Neural progenitor cell (in vitro differentiated cells): ENCODE measurements around the gene NFASC. TPM values are rescaled to one million over a fixed set of nuclear protein-coding genes. Genes with fewer than 3 reads are reported as not detected.

ENCODE experiments used
- DNase-seq: peaks from one replicate; pipeline ENCODE4 v3.0.0-alpha.2; 2016; ENCODE audit warnings: low spot score
- H2AFZ ChIP-seq: fragments of 200-600 bp; sonication (generic); replicated peaks from 2 replicates; pipeline ENCODE4 v1.6.1; 2016; ENCODE audit warnings: antibody characterized with exemption
- H3F3A ChIP-seq: fragments of 200-600 bp; sonication (generic); 2 replicates; pipeline ENCODE4 v1.6.1; 2016; ENCODE audit warnings: antibody characterized with exemption, low read depth
- H3K27ac ChIP-seq: fragments of 200-600 bp; sonication (generic); 2 replicates; pipeline ENCODE4 v1.5.1; 2016; ENCODE audit warnings: mild to moderate bottlenecking
- H3K27me3 ChIP-seq: fragments of 200-600 bp; sonication (generic); 2 replicates; pipeline ENCODE4 v1.6.1; 2016; ENCODE audit warnings: mild to moderate bottlenecking, moderate library complexity
- H3K36me3 ChIP-seq: fragments of 200-600 bp; sonication (generic); 2 replicates; pipeline ENCODE4 v1.5.1; 2016
- H3K4me1 ChIP-seq: fragments of 200-600 bp; sonication (generic); 2 replicates; pipeline ENCODE4 v1.6.1; 2016; ENCODE audit warnings: mixed run types
- H3K4me2 ChIP-seq: fragments of 200-600 bp; sonication (generic); 2 replicates; pipeline ENCODE4 v1.6.1; 2016
- H3K4me3 ChIP-seq: fragments of 200-600 bp; sonication (generic); 2 replicates; pipeline ENCODE4 v1.5.1; 2016
- H3K79me2 ChIP-seq: fragments of 200-600 bp; sonication (generic); 2 replicates; pipeline ENCODE4 v1.6.1; 2016; ENCODE audit warnings: low read depth
- H3K9ac ChIP-seq: fragments of 200-600 bp; sonication (generic); 2 replicates; pipeline ENCODE4 v1.6.1; 2016
- H3K9me3 ChIP-seq: fragments of 200-600 bp; sonication (generic); 2 replicates; pipeline ENCODE4 v1.5.1; 2016; ENCODE audit warnings: low read depth
- H4K20me1 ChIP-seq: fragments of 200-600 bp; sonication (generic); 2 replicates; pipeline ENCODE4 v1.6.1; 2016; ENCODE audit warnings: low read depth
- H3K27ac Mint-ChIP-seq: 3 replicates; pipeline ENCODE4 v1.8.0; 2021; ENCODE audit warnings: mixed read lengths
- H3K27me3 Mint-ChIP-seq: 2 replicates; pipeline ENCODE4 v1.8.0; 2022; ENCODE audit warnings: low read depth, mild to moderate bottlenecking, inconsistent platforms, moderate library complexity, mixed read lengths; ENCODE audit not compliant: insufficient read depth
- H3K36me3 Mint-ChIP-seq: 3 replicates; pipeline ENCODE4 v1.8.0; 2021; ENCODE audit warnings: mixed read lengths
- H3K4me1 Mint-ChIP-seq: 3 replicates; pipeline ENCODE4 v1.8.0; 2021; ENCODE audit warnings: mixed read lengths
- H3K4me3 Mint-ChIP-seq: 3 replicates; pipeline ENCODE4 v1.8.0; 2021; ENCODE audit warnings: mild to moderate bottlenecking, moderate library complexity, mixed read lengths
- H3K9me3 Mint-ChIP-seq: 3 replicates; pipeline ENCODE4 v1.8.0; 2020; ENCODE audit warnings: mixed read lengths
- EZH2 ChIP-seq: fragments of 200-600 bp; sonication (generic); IDR thresholded peaks from 2 replicates; pipeline ENCODE4 v1.6.1; 2017; ENCODE audit warnings: antibody characterized with exemption, mild to moderate bottlenecking, moderate library complexity
- EZH2phosphoT487 ChIP-seq: fragments of 200-600 bp; sonication (generic); IDR thresholded peaks from 2 replicates; pipeline ENCODE4 v1.6.1; 2017; ENCODE audit warnings: antibody characterized with exemption
- total RNA-seq: library from RNA; depleted of rRNA; stranded (reverse); fragments of >200 nt; gene quantifications from 2 replicates; pipeline ENCODE4 v1.2.3, GENCODE V29; 2015; ENCODE audit warnings: low replicate concordance
- TF ChIP-seq, protein P1 (sequence below): fragments of 200-600 bp; sonication (generic); IDR thresholded peaks from 2 replicates; pipeline ENCODE4 v1.5.1; 2017; ENCODE audit warnings: antibody characterized with exemption, mild to moderate bottlenecking

NFASC gene
- total RNA-seq, 1 donor from 2014 or later, result 2.5 TPM

DNA sequence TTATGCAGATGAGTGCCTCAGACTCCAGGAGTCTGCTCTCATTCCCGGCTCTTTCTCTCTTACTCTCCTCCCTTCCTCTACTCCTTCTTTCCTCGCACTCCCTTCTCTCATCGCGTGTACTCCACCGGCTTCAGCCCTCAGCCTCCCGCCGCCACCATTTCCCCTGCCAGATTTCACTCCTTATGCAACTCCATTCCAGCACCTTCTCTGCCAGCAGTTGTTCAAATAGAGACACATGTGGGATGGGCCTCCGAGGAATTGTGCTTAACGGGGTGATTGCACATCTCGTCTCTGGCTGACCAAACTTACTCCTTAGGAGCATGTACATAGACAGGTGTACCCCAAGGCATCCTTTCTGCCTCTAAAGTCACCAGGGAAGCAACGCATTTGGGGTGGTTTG lies 174.5 kb downstream of the NFASC start:
- H3K36me3 ChIP-seq, result no peaks in the 10 kb centered on the region
- H3K9me3 Mint-ChIP-seq, result no peaks in the 10 kb centered on the region
- no peak overlapping the region for H2AFZ ChIP-seq
- H3K27me3 ChIP-seq, result peaks cover 33% of the 10 kb centered on the region
- peaks cover 40% of the 10 kb centered on the region for H3K4me1 ChIP-seq
- H4K20me1 ChIP-seq, result peaks cover 10% of the 10 kb centered on the region
- no peak for DNase-seq
- H3K27me3 Mint-ChIP-seq, result peaks cover 37% of the 10 kb centered on the region
- H3K9me3 ChIP-seq, result no peaks in the 10 kb centered on the region
- no peaks in the 10 kb centered on the region for H3K36me3 Mint-ChIP-seq
- TF ChIP-seq EZH2 (no peak), EZH2phosphoT487 (no peak)
- TF ChIP-seq, protein P1, sequence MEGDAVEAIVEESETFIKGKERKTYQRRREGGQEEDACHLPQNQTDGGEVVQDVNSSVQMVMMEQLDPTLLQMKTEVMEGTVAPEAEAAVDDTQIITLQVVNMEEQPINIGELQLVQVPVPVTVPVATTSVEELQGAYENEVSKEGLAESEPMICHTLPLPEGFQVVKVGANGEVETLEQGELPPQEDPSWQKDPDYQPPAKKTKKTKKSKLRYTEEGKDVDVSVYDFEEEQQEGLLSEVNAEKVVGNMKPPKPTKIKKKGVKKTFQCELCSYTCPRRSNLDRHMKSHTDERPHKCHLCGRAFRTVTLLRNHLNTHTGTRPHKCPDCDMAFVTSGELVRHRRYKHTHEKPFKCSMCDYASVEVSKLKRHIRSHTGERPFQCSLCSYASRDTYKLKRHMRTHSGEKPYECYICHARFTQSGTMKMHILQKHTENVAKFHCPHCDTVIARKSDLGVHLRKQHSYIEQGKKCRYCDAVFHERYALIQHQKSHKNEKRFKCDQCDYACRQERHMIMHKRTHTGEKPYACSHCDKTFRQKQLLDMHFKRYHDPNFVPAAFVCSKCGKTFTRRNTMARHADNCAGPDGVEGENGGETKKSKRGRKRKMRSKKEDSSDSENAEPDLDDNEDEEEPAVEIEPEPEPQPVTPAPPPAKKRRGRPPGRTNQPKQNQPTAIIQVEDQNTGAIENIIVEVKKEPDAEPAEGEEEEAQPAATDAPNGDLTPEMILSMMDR, result no peak
- H3K27ac Mint-ChIP-seq, result no peak overlapping the region
- H3F3A ChIP-seq, result peaks cover 8% of the 10 kb centered on the region
- no peak overlapping the region for H3K4me3 Mint-ChIP-seq
- H3K27ac ChIP-seq, result no peak overlapping the region
- peak overlapping the region; percentile 94 for H3K4me2 ChIP-seq
- peaks cover 6% of the 10 kb centered on the region for H3K79me2 ChIP-seq
- no peak overlapping the region for H3K4me3 ChIP-seq
- H3K4me1 Mint-ChIP-seq, result peaks cover 32% of the 10 kb centered on the region
- no peak overlapping the region for H3K9ac ChIP-seq

DNA sequence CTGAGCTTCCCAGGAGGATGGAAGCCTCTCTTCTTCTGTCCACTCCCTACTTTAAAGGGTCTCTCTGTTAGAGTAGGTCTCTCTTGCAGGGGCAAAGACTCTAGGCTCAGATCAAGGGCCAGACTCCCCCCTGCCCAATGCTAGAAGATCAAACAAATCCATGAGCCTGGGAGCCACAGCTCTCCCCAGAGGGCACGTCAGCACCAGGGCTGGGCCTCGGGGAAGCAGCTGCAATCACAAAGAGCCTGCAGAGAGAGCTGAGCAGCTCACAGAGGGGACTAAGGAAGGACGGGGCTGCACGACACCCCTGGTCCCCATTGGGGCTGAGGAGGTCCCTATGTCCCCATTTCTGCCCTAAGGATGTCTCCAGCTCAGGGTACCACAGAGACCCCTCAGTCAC lies 176.2 kb downstream of the NFASC start:
- Histone ChIP-seq H3K9me3 (no peaks in the 10 kb centered on the region), H3K27me3 (peaks cover 20% of the 10 kb centered on the region), H2AFZ (no peak overlapping the region), H3K9ac (no peak overlapping the region), H3K79me2 (peaks cover 6% of the 10 kb centered on the region), H3F3A (peaks cover 8% of the 10 kb centered on the region), H3K4me1 (peaks cover 44% of the 10 kb centered on the region), H3K27ac (no peak overlapping the region), H3K36me3 (no peaks in the 10 kb centered on the region), H4K20me1 (peaks cover 10% of the 10 kb centered on the region), H3K4me3 (no peak overlapping the region), H3K4me2 (peak overlapping the region; percentile 44)
- Mint-ChIP-seq H3K27ac (no peak overlapping the region), H3K4me3 (peak overlapping the region; percentile 41), H3K27me3 (peaks cover 37% of the 10 kb centered on the region), H3K9me3 (no peaks in the 10 kb centered on the region), H3K36me3 (no peaks in the 10 kb centered on the region), H3K4me1 (peaks cover 36% of the 10 kb centered on the region)
- TF ChIP-seq EZH2phosphoT487 (no peak), EZH2 (no peak)
- TF ChIP-seq, protein P1, result no peak
- peak; percentile 39 for DNase-seq

DNA sequence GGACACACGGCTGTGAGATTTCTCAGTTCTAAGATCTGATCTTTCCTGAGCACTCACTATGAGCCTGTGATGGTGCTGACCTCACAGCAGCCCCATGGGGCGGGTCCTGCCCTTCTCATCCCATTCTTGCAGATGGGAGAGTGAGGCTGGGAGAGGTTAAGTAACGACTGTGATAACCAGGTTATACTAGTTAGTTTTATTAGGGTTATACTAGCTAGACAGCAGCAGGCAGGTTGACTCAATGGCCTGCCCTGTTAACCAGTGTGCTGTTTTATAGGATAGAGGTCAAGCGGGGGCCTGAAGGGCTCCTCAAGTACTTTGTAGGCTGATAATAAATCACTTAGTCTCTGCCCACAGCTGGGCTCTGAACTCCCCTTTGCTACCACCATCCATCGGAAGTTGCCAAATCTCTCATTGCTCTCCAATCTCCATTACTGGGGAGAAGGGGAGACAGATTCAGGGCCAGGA lies 177.1 kb downstream of the NFASC start:
- Histone ChIP-seq H3K36me3 (no peaks in the 10 kb centered on the region), H3K4me3 (no peak overlapping the region), H3K27ac (no peak overlapping the region), H3K9me3 (no peaks in the 10 kb centered on the region), H2AFZ (no peak overlapping the region), H3K9ac (no peak overlapping the region), H3K4me1 (peaks cover 46% of the 10 kb centered on the region), H3K79me2 (peaks cover 6% of the 10 kb centered on the region), H3K4me2 (no peak overlapping the region), H3K27me3 (peaks cover 11% of the 10 kb centered on the region), H3F3A (peaks cover 3% of the 10 kb centered on the region), H4K20me1 (peaks cover 10% of the 10 kb centered on the region)
- Mint-ChIP-seq H3K9me3 (no peaks in the 10 kb centered on the region), H3K27ac (no peak overlapping the region), H3K36me3 (no peaks in the 10 kb centered on the region), H3K4me3 (no peak overlapping the region), H3K4me1 (peaks cover 31% of the 10 kb centered on the region), H3K27me3 (peaks cover 30% of the 10 kb centered on the region)
- TF ChIP-seq, protein P1, result no peak
- TF ChIP-seq EZH2phosphoT487, result no peak
- no peak for TF ChIP-seq EZH2
- DNase-seq, result no peak
